HEK293 (cell line): ENCODE results near the gene TPD52L1.

Experiments used
- CTCF ChIP-seq: fragments of 450-650 bp; formaldehyde crosslinking; IDR thresholded peaks from 2 replicates; pipeline ENCODE4 v1.5.1; 2016; ENCODE audit warnings: missing biosample characterization, missing genetic modification characterization
- MYNN ChIP-seq: fragments of 450-650 bp; formaldehyde crosslinking; IDR thresholded peaks from 2 replicates; pipeline ENCODE4 v1.5.1; 2016; ENCODE audit warnings: missing biosample characterization, missing genetic modification characterization, borderline replicate concordance

GRCh38 chr6:125195526-125195925, 42.0 kb downstream of the TPD52L1 start:
- no peak for TF ChIP-seq CTCF (tag by site-specific recombination)
- no peak for TF ChIP-seq MYNN (tag by site-specific recombination)
